Endothelial cell of umbilical vein (primary cell): ENCODE results near the gene MEAK7. TPM values are rescaled to one million over a fixed set of nuclear protein-coding genes. Genes with fewer than 3 reads are reported as not detected.

Source experiments
- BruUV-seq: library from RNA; stranded (reverse); fragments of 400-500 nt; replicated peaks from 2 replicates; lab custom pipeline; 2021; lab: Mats Ljungman, UMichigan
- CTCF ChIA-PET: fragments of 300-600, 350-600 bp; sonication (Branson Sonifier 250); formaldehyde crosslinking; loops from one replicate; lab custom pipeline; 2021; ENCODE audit warnings: antibody characterized with exemption, inconsistent platforms; lab: Charles Lee
- POLR2A ChIA-PET: fragments of 300-600, 350-600 bp; sonication (Branson Sonifier 250); formaldehyde crosslinking; loops from one replicate; lab custom pipeline; 2021; ENCODE audit warnings: antibody characterized with exemption, inconsistent platforms; lab: Charles Lee
- DNase-seq: peaks from one replicate; pipeline ENCODE4 v3.0.0-alpha.2; 2011; ENCODE audit warnings: low read depth, low spot score
- FAIRE-seq: peaks from 2 replicates; lab custom pipeline; 2011; peaks lifted over from hg19 to GRCh38; lab: Jason Lieb, UNC
- H2AFZ ChIP-seq: 2 replicates; pipeline ENCODE4 v1.6.0; 2012; ENCODE audit warnings: low read depth, low read length, control low read depth, inconsistent platforms
- H3K27ac ChIP-seq: 2 replicates; pipeline ENCODE4 v1.5.1; 2011; ENCODE audit warnings: low read depth, mild to moderate bottlenecking, control low read depth, low read length, moderate library complexity; ENCODE audit not compliant: insufficient read depth
- H3K27me3 ChIP-seq, 2 experiments: 2 replicates each; pipeline versions ENCODE4 v1.6.0 to v1.6.1; 2011; ENCODE audit warnings: low read length in 2 of 2, mixed read lengths in 1 of 2; ENCODE audit not compliant: control insufficient read depth in 2 of 2, insufficient read depth in 2 of 2
- H3K36me3 ChIP-seq, 2 experiments: 2 replicates in 1 of 2; 3 replicates in 1 of 2; pipeline ENCODE4 v1.5.1; 2011; ENCODE audit warnings: low read length in 2 of 2, mild to moderate bottlenecking in 1 of 2, moderate library complexity in 1 of 2; ENCODE audit not compliant: control insufficient read depth in 2 of 2, insufficient read depth in 2 of 2; ENCODE audit errors: extremely low read depth in 1 of 2
- H3K4me1 ChIP-seq: 3 replicates; pipeline ENCODE4 v1.5.1; 2011; ENCODE audit warnings: mild to moderate bottlenecking, low read length; ENCODE audit not compliant: control insufficient read depth, insufficient read depth; ENCODE audit errors: extremely low read depth
- H3K4me2 ChIP-seq: 2 replicates; pipeline ENCODE4 v1.6.1; 2011; ENCODE audit warnings: low read length, control low read depth, mixed read lengths; ENCODE audit not compliant: insufficient read depth
- H3K4me3 ChIP-seq, 3 experiments: fragments of 200-600 bp in 1 of 3; sonication (generic), shearing (Covaris generic) in 1 of 3; replicated peaks in 1 of 3; 2 replicates each; pipeline ENCODE4 v1.5.1; 2011 to 2016; ENCODE audit warnings: control low read depth in 3 of 3, low read length in 3 of 3, mild to moderate bottlenecking in 2 of 3, inconsistent platforms in 1 of 3, low read depth in 1 of 3, moderate library complexity in 1 of 3; ENCODE audit not compliant: insufficient read depth in 1 of 3
- H3K79me2 ChIP-seq: 2 replicates; pipeline ENCODE4 v1.6.0; 2012; ENCODE audit warnings: low read length, inconsistent platforms; ENCODE audit not compliant: control insufficient read depth, insufficient read depth
- H3K9ac ChIP-seq: replicated peaks from 2 replicates; pipeline ENCODE3; 2011; ENCODE audit warnings: low read length, control low read depth; ENCODE audit not compliant: insufficient read depth; ENCODE audit errors: extremely low read depth
- H3K9me1 ChIP-seq: replicated peaks from 3 replicates; pipeline ENCODE4 v1.6.0; 2011; ENCODE audit warnings: mild to moderate bottlenecking, low read length; ENCODE audit not compliant: control insufficient read depth, insufficient read depth; ENCODE audit errors: extremely low read depth
- H3K9me3 ChIP-seq: replicated peaks from 2 replicates; pipeline ENCODE4 v1.5.1; 2012; ENCODE audit warnings: low read length, inconsistent platforms; ENCODE audit not compliant: control insufficient read depth, insufficient read depth
- H4K20me1 ChIP-seq: replicated peaks from 2 replicates; pipeline ENCODE3; 2011; ENCODE audit warnings: mild to moderate bottlenecking, low read length; ENCODE audit not compliant: control insufficient read depth, insufficient read depth; ENCODE audit errors: extremely low read depth
- CTCF ChIP-seq, 2 donors: IDR thresholded peaks; 1 replicate in 1 of 2; 2 replicates in 1 of 2; pipeline ENCODE4 v1.5.1; 2011; ENCODE audit warnings: low read length in 2 of 2, mild to moderate bottlenecking in 2 of 2, moderate library complexity in 2 of 2, control low read depth in 1 of 2, inconsistent platforms in 1 of 2, low read depth in 1 of 2; ENCODE audit not compliant: insufficient read depth in 1 of 2; ENCODE audit errors: extremely low read depth in 1 of 2
- EZH2 ChIP-seq: IDR thresholded peaks from 2 replicates; pipeline ENCODE4 v1.6.1; 2012; ENCODE audit warnings: borderline replicate concordance, low read depth, mild to moderate bottlenecking, moderate library complexity, low read length, inconsistent platforms; ENCODE audit not compliant: severe bottlenecking
- FOS ChIP-seq: IDR thresholded peaks from 2 replicates; pipeline ENCODE4 v1.6.1; 2011; ENCODE audit warnings: mild to moderate bottlenecking, low read length, moderate library complexity, borderline replicate concordance; ENCODE audit not compliant: insufficient read depth
- GATA2 ChIP-seq: IDR thresholded peaks from 2 replicates; pipeline ENCODE4 v1.7.0; 2011; ENCODE audit warnings: low read depth, mild to moderate bottlenecking, moderate library complexity, mixed read lengths, low read length; ENCODE audit not compliant: insufficient read length, insufficient read depth
- JUN ChIP-seq: IDR thresholded peaks from 2 replicates; pipeline ENCODE4 v1.6.1; 2011; ENCODE audit warnings: borderline replicate concordance, low read depth; ENCODE audit not compliant: insufficient read length, insufficient read depth
- MAX ChIP-seq: IDR thresholded peaks from 2 replicates; pipeline ENCODE4 v1.6.1; 2011; ENCODE audit not compliant: insufficient read depth, insufficient read length
- MYC ChIP-seq: IDR thresholded peaks from one replicate; pipeline ENCODE4 v1.6.1; 2011; ENCODE audit warnings: mild to moderate bottlenecking, low read depth, low read length
- POLR2A ChIP-seq: IDR thresholded peaks from 2 replicates; pipeline ENCODE4 v1.6.1; 2012; ENCODE audit warnings: low read depth, mild to moderate bottlenecking, control low read depth, low read length
- POLR2AphosphoS5 ChIP-seq: IDR thresholded peaks from 2 replicates; pipeline ENCODE4 v1.6.1; 2012; ENCODE audit warnings: low read depth, mild to moderate bottlenecking, control low read depth, low read length, moderate library complexity; ENCODE audit not compliant: insufficient read depth
- dilution Hi-C: fragments of 300-500 bp; cut with MboI; formaldehyde crosslinking; loops from one replicate; pipeline ENCODE4 v1.15.0; 2019; ENCODE audit warnings: low sequenced_read_pairs; ENCODE audit not compliant: extremely low pct_ligation_motif_present
- intact Hi-C: fragments of 100-400 bp; cut with micrococcal nuclease; formaldehyde crosslinking; loops from one replicate; pipeline ENCODE4 v1.10.0; 2022
- polyA plus RNA-seq, 4 experiments: library from polyadenylated mRNA; depleted of rRNA in 3 of 4; stranded (reverse) in 3 of 4; unstranded in 1 of 4; fragments of >200 nt; gene quantifications; 2 replicates each; pipeline versions ENCODE4 v1.2.1 to v1.2.3, GENCODE V29; 2011 to 2012; ENCODE audit warnings: missing spikeins in 1 of 4
- total RNA-seq: library from RNA; stranded (reverse); gene quantifications from 2 replicates; pipeline ENCODE4 v1.2.3, GENCODE V29; 2021

MEAK7 gene
- total and polyA plus RNA-seq, 2 donors (not counting 3 experiments of a cell fraction or from before 2014, with no cell fraction given), result 16.2 to 22.7 TPM

- intact Hi-C loops (loop anchor here (10.0 kb wide), 1 partner anchor 440 kb away; no protein-coding TSS in a partner anchor), dilution Hi-C loops (loop anchor here (25.0 kb wide), 1 partner anchor 98 kb away; the partner anchor contains the start of gene COTL1)
- DNase-seq, result no peak
- Histone ChIP-seq H3K4me2 (no peak overlapping the region), H3K36me3 (no peaks in the 10 kb centered on the region), H3K27me3 (no peaks in the 10 kb centered on the region), H3K79me2 (no peaks in the 10 kb centered on the region), H3K4me1 (peaks cover 3% of the 10 kb centered on the region), H3K9me1 (no peaks in the 10 kb centered on the region), H3K9ac (no peak overlapping the region), H4K20me1 (no peaks in the 10 kb centered on the region), H3K27ac (no peak overlapping the region), H3K4me3 (no peak overlapping the region), H2AFZ (no peak overlapping the region), H3K9me3 (no peaks in the 10 kb centered on the region)
- POLR2A ChIA-PET, result no interaction called here
- no peak for TF ChIP-seq MYC
- TF ChIP-seq POLR2AphosphoS5, result no peak
- no peak for TF ChIP-seq EZH2
- no peak for TF ChIP-seq JUN
- no peak for TF ChIP-seq FOS
- TF ChIP-seq CTCF (IDR thresholded peaks at IDR 0.05; ENCODE audit: extremely low read depth in 1 of 2, insufficient read depth in 1 of 2, low read depth in 1 of 2, low read length in 2 of 2), result no peak
- no peak for TF ChIP-seq MAX
- no peak for TF ChIP-seq GATA2
- TF ChIP-seq POLR2A, result no peak
- BruUV-seq, result no TSS peak
- no peak for FAIRE-seq
- CTCF ChIA-PET, result interaction anchor here (0.9 to 9.0 kb wide), 4 partner anchors 13 to 224 kb away, joined by 3 to 154 read pairs (median 10); no protein-coding TSS in a partner anchor
Observed at GRCh38 chr16:84514295-84514873, 9.9 kb upstream of the MEAK7 start.
